ENCODE measurements around the gene TMEM185B.

TMEM185B gene

DNA sequence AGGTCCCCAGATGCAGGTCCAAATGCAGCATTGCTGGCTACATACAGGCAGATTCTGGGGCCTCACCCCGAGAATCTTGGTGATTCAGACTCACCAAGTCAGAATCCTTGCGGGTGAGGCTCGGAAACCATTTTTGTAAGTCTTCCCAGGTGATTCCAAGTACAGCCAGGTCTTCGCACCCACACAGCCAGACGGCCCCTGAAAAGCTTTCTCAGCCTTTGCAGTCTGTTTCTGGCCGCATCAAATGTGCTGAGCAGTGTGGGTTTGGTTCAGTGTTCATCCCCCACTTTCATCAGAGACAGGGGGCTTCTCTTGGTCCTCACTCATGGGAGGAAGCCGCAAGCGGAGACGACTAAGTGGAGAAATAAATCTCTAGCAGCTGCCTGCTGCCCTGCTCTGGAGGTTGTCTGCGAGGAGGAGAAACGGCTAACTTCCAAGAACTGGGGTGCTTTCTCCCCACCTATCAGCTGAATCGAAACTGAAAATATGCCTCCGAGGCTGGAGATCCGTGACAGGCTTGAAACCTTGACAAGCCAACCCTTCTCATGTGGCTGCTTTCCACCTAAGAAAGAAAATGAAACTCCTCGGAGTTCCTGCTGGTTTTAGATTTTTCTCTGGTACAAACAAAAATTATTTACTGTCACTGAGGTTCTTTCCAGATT is 8.9 kb upstream of the TMEM185B start:
- peak; percentile 46 for DNase-seq (ENCODE audit: low read depth)

DNA sequence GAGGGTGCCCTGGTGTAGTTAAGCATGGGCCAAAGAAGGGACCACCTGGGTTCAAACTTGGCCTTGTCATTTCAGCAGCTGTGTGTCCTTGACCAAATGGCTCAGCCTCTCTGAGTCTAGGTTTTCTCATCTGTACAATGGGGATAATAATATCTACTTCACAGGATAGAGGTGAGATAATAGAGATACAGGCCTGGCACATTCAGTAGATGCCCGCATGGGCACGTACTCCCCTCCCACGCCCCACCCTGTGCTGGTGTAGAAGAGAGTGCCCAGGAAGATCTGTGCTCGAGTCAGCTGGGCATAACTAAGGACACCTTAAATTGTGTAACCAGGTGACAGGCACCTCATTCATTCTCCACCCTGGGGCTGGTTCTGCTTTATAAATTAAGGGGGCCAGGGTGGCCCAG is 8.4 kb upstream of the TMEM185B start:
- no peak for DNase-seq (ENCODE audit: low read depth)

DNA sequence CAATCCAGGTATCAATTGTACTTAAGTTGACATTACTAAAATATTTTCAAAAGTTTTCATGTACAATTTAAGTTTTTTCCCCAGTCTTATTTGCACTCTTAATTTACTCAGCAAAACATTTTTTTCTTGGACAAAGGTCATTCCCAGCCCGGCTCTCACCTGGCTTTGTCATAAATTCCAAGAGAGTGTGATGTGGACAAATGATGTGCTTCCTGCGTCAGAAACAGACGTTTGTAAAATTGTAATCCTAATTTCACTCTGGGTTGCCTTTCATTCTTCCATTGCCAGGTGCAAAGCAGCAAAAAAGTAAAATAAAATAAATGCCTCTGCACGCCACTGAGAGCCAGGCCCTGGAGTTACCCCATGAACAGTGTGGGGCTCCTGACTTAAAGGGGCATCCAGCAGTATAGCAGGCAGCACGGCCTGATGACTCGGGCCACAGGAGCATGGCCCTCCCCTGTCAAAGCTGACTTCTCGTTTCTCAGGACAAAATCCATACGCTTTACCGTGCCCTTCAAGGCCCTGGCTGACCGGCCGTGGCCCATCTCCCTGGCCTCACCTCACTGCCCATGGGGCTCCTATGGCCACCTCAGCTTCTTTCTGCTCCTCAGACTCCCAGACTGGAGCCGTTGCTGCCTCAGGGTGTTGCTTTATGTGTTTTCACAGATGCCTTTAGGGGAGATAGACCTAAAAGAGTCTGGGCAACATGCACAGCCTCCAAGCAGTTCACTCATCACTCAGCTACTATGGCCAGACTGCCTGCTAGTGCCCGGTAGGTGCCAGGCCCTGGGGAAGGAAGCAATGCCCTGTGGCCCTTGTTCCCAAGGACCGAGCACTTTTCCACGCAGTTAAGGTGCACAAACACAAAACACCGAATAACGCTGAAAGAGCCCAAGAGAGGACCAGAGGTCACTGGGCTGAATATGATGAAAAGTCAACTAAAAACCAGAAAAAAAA is 7.6 kb upstream of the TMEM185B start:
- no peak for DNase-seq (ENCODE audit: low read depth)

DNA sequence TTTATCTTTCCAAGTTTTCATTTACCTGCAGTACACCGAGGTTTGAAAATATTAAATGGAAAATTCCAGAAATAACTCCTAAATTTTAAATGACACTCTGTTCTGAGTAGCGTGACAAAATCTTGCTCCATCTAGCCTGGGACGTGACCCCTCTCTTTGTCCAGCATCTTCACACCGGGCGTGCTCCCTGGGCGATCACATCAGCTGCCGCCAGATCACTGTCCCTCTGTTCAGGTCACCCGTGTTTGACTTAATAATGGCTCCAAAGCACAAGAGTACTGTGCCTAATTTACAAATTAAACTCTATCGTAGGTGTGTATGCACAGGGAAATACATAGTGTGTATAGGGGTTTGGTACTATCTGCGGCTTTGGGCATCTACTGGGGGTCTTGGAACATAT is 6.1 kb upstream of the TMEM185B start:
- no peak for DNase-seq (ENCODE audit: low read depth)

DNA sequence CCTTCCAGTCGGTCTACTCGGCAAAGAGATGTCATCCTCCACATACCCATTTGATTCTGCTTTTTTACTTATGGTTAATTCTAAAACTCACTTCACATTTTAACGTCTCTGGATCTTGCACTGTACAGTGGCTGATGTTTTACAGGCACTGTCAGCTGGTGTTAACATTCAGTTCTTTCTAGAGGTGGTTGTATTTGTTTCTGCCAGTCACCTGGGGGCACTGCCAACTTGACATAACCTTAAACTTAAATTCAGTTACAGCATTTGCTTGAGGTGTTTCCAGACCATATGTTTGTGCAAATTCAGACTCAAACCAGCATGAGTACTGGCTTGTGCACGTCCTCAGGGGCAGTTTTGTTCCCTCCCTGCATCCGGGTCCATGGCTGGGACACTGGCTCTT is 5.3 kb upstream of the TMEM185B start:
- DNase-seq (ENCODE audit: low read depth), result no peak

DNA sequence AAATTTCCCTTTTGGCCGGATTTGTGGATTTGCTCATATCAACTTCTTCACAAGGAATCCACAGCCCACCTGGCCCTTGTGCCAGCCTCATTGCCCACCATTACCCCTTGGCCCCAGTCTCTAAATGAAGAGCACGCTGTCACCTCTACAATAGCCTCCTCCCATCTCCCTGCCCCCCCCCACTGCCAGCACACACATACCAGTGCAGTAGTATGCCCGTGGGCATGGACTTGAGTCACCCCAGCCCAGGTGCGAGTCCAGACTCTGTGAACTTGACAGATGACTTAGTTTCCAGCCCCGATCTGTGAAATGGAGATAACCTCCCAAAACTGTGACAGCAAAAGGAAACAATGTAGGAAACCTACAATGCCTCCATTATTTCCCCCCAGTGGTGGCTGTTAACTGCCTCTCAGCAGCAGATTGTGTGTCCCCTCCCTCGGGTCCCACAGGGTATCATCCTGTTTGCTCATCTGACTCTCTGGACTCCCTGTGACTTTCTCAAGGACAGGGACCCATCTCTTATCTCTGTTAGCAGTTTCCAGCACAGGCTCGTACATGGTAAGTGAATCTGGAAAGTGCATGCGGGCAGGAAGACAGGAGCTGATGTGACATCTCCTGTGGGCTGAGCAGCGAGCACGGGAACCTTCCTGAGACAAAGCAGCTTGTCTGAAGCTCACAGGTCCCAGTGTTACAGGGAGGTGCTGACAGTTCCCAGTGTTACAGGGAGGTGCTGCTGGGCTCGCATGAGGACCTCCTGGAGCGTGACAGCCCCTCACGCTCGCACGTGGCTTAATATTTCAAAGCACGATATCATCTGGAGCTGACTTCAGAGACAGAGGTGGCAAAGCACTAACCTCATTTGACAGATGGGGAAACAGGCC is 4.2 kb upstream of the TMEM185B start:
- DNase-seq (ENCODE audit: low read depth), result no peak

DNA sequence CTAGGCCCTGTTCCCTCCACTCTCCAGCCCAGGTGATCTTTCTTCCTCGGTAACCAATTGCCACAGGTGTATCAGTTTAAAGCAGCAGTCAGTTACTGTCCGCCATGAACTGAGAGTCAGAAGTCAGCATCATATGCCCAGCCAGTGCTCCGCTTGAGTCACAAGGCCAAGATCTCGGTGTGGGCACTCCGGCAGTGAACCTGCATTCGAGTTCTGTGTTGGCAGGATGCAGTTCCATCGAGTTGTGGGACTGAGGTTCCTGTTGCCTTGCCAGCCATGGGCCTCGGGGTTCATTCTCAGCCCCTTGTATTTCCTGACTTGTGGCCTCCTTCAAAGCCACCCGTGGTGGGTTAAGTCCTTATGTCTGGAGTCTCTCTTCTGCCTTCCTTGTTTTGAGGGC is 3.1 kb upstream of the TMEM185B start:
- no peak for DNase-seq (ENCODE audit: low read depth)

DNA sequence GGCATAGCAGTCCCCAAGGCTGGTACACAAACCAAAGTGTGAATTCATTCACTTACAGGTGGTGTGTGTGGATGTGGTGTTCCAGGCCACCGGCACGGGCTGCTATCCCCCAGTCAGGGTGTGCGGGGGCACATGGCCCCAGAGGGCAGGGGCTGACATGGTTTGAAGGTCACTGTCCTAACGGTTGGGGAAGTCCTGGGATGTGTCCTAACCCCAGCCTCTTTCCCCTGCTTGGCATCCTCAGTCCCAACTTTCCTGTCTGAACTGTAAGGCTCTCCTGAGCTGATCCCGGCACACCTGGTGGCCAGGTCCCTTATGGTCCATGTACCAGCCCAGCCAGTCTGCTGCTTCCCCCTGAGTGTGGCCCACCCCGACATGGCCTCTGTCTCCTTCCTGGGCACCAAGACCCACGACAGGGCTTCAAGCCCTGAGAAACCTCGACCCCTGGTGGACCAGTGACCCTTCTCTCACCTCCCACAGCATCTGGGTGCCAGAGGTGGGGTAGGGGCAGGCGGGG is 2.4 kb upstream of the TMEM185B start:
- DNase-seq (ENCODE audit: low read depth), result no peak

DNA sequence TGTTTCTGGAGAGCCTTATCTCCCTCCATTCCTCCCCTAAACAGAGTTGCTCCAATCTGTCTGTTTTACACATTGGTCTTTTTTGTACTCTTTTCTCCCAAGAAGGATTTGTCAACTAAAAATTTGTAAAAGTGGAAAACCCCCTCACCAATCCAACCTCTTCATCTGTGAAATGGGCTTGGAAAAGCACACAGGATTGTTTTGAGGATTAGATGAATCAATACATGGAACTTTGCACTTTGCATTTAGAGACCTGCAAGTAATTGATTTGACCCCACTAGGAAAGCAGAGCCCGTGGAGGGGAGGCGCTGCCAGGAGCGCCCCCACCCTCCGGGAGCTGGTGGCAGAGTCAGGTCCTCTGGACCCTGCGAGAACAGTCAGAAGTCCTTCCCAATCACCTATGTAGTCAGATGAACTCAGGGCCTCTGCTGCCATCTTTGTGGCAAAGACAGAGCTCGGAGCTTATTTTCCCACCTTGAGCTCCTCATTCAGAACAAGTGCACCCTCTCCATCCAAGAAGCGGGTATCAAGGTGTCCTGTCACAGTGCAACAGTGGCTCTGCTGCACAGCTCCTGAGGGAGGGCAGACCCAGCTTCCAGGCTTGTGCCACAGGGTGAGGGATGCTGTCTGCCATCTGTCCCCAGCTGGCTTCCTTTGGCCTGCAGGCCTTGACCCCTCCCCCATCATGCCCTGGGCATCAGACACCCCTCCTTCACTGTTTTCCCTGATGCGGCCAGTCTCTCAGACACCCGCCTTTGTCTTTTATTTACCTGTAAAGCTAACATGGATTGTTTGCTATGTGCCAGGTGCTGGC is 1.7 kb upstream of the TMEM185B start:
- no peak for DNase-seq (ENCODE audit: low read depth)

DNA sequence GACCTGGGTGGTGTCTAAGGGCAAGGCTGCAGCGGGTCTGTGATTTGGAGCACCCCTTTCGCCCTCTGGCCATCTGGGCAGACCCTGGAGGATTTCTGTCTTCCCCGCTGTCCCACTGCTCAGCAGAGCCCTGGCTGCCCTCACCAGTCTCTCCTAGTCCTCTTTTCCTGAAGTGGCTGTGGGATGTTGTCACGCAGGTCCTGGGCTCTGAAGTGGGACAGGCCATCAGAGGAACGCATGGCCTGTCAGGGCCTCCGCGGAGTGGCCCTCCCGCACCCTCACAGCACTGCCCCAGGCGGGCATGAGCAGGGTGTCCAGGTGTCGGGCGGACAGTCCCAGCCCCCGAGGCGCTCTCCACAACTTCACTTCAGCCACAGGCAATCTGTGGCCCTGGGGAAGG is 1.1 kb upstream of the TMEM185B start:
- DNase-seq (ENCODE audit: low read depth), result no peak

DNA sequence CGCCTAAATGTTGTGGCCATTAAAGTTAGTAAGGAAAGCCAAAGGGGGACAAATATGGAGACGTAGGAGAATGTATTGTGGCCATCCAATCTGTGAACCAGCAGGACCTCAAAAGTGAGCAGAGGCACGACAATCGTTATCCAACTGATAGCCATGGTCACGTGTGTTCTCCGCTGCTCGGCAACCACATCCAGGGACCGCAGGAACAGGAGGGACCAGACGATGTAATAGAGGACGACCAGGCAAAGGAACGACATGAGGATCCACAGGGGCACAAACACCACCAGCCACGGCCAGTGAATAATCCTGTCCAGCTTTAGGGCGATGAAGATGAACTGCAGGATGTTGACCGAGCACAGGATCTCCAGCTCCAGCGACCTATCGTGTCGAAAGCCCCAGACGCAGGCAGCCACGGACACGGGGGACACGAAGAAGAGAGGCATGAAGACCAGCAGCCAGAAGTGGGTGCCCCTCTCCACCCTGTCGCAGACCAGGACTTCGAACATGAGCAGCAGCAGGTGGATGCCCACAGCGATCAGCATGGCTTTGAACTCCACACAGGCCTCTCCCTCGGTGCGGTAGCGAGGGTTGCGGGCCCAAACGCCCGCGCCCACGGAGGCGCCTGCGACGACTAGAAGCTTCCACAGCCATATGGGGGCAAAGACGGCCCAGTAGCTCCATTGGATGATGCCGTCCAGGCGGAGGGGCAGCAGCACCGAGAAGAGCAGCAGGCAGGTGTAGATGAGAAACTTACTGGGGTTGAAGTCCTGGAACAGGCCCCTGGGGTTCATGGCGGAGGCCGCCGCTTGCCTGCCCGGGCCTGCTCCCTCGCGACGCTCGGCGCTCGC is 790 bp downstream of the TMEM185B start:
- DNase-seq (ENCODE audit: low read depth), result no peak

DNA sequence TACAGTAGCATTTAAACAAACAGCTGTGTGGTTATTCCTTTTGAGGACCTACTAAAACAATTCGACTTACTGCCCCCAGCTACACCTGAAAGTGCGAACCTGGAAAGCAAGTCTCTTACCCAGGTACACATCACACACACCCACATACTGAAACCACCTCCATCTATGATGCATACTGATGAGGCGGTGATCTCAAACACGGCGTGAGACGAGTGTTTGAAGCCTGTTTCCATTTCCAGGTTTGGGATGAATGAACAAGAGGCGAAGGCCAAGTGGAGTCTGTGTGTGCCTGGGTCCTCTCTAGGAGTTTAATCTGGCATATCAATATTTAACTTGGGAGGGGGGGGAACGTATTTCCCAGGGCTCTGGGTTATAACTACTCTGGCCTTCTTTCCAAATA is 1.6 kb downstream of the TMEM185B start:
- no peak for DNase-seq (ENCODE audit: low read depth)

DNA sequence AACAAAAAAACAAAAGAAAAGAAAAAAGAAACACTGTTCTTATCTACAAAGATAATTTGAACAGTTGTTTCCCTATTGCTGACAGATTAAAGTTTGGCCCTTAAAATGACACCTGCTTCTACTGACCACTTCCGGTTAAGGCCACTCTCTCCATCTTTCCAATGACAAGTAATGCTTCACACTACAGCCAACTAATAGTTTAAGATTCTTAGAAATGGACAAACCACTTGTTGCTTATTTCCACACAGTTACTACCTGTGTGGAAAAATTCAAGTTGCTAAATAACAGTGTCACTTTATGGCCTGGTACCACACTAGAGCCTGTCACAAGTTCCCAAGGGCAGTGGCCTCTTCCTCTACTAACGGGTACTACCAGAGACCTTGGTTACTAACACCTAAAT is 2.4 kb downstream of the TMEM185B start:
- DNase-seq (ENCODE audit: low read depth), result no peak

DNA sequence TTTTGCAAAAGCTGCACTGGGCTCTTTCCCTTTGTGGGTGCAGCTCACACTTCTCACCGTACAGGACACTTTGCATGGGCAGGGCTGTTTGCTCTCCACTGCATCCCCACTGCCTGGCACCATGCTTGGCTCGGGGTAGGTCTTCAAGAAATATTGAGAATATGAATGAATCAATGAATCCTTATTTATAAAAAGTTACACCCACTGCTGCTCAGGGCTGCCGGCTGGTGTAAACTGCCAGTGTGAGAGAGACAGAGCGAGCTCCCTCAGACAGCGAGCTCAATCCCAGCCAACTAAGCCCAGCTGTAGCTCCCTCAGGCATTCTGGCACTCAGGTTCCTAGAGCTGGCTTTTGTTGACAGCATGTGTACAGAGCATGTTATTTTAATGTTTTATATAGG is 3.4 kb downstream of the TMEM185B start:
- no peak for DNase-seq (ENCODE audit: low read depth)

DNA sequence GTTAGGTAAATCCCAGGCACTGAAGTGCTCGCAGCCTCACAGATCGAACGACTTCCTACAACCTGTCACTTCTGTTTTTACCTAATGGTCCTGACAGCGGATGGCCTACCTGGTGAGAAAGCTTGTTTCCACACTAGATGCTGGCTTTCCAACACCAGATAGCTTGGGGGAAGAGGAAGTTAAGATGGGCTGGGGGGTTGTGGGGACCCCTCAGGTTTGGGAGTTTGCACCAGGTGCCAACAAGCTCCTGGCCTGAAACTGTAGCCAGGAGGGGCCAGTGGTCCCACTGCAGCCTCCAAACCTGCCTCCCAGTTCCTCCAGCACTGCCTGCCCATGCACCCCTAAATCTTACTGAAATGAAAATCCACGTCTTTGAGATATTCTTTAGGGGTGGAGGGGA is 3.9 kb downstream of the TMEM185B start:
- no peak for DNase-seq (ENCODE audit: low read depth)

DNA sequence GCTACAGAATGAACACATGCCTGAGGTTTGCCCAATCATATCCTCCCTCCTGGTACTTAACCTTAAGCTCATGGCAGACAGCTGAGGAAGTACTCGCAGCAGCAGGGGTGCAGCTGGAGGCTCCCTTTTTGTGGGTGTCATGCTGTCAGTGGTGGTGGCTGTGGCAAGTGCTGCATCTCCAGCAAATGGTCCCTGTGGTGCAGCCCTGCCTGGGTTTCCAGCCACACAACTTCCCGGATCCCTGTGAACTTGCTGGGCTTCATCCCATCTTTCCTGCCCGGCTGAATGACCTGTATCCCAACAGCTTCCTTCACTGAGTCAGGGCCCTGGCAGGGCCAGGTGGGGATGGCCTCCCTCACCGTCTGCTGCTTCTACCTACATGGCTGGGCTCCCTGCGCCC is 5.0 kb downstream of the TMEM185B start:
- no peak for DNase-seq (ENCODE audit: low read depth)

DNA sequence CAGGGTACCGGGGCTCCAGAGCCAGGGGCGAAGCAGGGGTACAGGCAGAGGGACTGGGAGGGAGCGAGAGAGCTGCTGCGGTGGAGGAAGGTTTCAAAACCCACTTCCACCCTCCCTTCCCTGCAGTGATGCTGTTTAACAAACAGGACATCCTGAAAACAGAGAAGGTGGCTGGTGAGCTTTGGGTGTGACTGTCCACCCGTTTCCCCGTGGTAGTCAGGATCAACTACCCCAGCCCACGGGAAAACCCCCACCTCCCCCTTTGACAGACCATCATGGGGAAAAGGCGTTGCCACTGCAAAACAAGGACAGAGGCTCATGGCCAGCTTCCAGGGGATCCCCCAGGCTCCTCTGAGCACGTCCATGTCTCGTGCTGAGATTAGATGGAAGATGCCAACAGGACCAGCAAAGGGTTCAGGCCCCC is 12.9 kb downstream of the TMEM185B start:
- DNase-seq (ENCODE audit: low read depth), result no peak

DNA sequence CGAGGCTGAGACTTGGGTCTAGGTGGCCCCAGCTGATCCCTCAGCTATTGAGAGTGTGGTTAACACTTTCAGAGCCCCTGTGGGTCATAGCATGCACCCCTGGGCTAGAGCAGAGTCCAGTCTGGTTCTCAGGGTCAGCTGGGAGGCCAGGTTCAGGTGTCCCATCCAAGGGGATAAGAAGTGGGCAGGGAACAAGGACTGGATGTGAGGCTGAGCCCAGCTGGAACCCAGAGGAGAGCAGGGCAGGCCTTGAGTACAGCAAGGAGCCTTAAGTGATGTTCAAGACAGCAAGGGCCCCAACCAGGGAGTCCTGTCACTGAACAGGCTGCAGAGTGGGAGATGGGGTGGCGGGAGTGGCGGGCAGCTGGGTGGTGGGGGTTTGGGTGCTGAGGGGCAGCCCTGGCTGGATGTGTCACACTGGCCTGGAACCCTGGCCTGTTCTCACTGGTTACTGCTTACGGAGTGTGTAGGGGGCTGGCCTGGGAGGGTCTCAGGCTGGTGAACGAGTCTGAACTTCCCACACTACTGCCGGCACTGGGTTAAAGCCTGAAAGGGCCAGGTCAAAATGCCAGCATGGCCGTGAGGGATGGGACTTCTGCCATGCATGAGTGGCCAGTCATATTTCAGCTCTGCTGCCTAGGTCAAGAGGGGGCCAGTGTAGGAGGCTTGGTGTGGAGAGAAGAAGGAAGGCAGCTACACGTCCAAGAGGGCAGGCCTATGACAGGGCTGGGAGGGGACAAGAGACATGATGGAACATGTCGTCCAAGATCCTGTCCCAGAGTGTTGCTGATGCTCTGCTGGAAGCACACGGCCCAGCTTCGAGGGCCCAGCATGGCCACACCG is 13.6 kb downstream of the TMEM185B start:
- no peak for DNase-seq (ENCODE audit: low read depth)

Measured in T follicular helper cell (primary cell).